ENCODE data around the gene ATP5ME. TPM values are rescaled to one million over a fixed set of nuclear protein-coding genes. Genes with fewer than 3 reads are reported as not detected.

ATP5ME gene
- total RNA-seq, 2 experiments from 2014 or later = 109 to 126 TPM

DNA sequence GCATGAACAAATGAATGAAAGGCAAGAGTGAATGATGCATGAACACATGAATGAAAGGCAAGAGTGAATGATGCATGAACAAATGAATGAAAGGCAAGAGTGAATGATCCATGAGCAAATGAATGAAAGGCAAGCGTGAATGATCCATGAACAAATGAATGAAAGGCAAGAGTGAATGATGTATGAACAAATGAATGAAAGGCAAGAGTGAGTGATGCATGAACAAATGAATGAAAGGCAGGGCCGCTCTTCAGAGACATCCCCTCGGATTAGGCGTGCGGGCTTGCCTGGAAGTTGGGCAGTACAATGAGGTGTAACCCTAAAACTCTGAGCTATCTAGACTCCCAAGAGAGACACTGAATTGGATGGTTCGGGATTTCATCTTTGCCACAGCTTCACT, 35.3 kb upstream of the ATP5ME start:
- H3K27me3 Mint-ChIP-seq = no peaks in the 10 kb centered on the region
- H3K36me3 ChIP-seq (ENCODE audit: insufficient read depth, low read length) = peaks cover 14% of the 10 kb centered on the region
- DNase-seq (no peak), ATAC-seq (ENCODE audit: poor library complexity) (no peak)
- H3K9me3 ChIP-seq (ENCODE audit: control insufficient read depth in 1 of 2, insufficient read depth in 1 of 2, low read length in 2 of 2) = no peaks in the 10 kb centered on the region
- peaks cover 42% of the 10 kb centered on the region for H3K4me1 ChIP-seq (ENCODE audit: insufficient read depth, low read length)
- no peaks in the 10 kb centered on the region for H3K9me3 Mint-ChIP-seq
- intact Hi-C loops (cut with DNase I, micrococcal nuclease) = no loop called here
- no peak overlapping the region for H3K4me3 ChIP-seq (ENCODE audit: low read length)
- no peak for TF ChIP-seq CTCF (IDR thresholded peaks at IDR 0.05)
- H3K27ac Mint-ChIP-seq = peak overlapping the region; percentile 36
- H3K4me1 Mint-ChIP-seq (ENCODE audit: low read depth) = peaks cover 37% of the 10 kb centered on the region
- POLR2A ChIA-PET = interaction anchor here (1.1 kb wide), 1 partner anchor 35 kb away, joined by 3 read pairs; the partner anchor contains the start of genes ATP5ME and MYL5
- no peaks in the 10 kb centered on the region for H3K36me3 Mint-ChIP-seq (ENCODE audit: low read depth)
- no peak overlapping the region for H3K27ac ChIP-seq (ENCODE audit: low read depth in 1 of 2, low read length in 2 of 2)
- H3K27me3 ChIP-seq (ENCODE audit: control insufficient read depth in 1 of 2, insufficient read depth in 2 of 2, low read length in 2 of 2) = no peaks in the 10 kb centered on the region
- peak overlapping the region; percentile 69 for H3K4me3 Mint-ChIP-seq
- CTCF ChIA-PET = interaction anchor here (0.8 kb wide), 1 partner anchor 33 kb away, joined by 3 read pairs; no protein-coding TSS in a partner anchor

DNA sequence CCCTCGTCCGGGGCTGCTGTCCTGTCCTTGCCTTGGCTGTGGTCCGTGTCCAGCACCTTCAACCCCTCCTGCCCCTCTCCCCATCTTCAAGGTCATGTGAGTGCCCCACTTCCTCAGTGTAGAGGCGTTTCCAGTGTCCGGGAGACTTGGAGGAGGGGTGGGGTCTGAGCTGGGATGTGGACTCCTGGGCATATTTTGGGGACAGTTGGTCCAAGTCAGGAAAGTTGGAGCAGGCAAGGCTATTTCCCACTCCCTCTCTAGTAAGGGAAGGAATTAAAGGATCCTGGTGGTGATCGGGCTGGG, 34.5 kb upstream of the ATP5ME start:
- H3K4me1 Mint-ChIP-seq (ENCODE audit: low read depth) = peaks cover 37% of the 10 kb centered on the region
- no peaks in the 10 kb centered on the region for H3K27me3 Mint-ChIP-seq
- no peaks in the 10 kb centered on the region for H3K27me3 ChIP-seq (ENCODE audit: control insufficient read depth in 1 of 2, insufficient read depth in 2 of 2, low read length in 2 of 2)
- H3K27ac ChIP-seq (ENCODE audit: low read depth in 1 of 2, low read length in 2 of 2) = no peak overlapping the region
- H3K36me3 ChIP-seq (ENCODE audit: insufficient read depth, low read length) = peaks cover 11% of the 10 kb centered on the region
- no peaks in the 10 kb centered on the region for H3K9me3 ChIP-seq (ENCODE audit: control insufficient read depth in 1 of 2, insufficient read depth in 1 of 2, low read length in 2 of 2)
- H3K36me3 Mint-ChIP-seq (ENCODE audit: low read depth) = no peaks in the 10 kb centered on the region
- H3K4me1 ChIP-seq (ENCODE audit: insufficient read depth, low read length) = peaks cover 39% of the 10 kb centered on the region
- no peaks in the 10 kb centered on the region for H3K9me3 Mint-ChIP-seq
- TF ChIP-seq CTCF (IDR thresholded peaks at IDR 0.05) = no peak
- H3K4me3 Mint-ChIP-seq = peak overlapping the region; percentile 59
- intact Hi-C loops (cut with DNase I, micrococcal nuclease) = no loop called here
- DNase-seq (no peak), ATAC-seq (ENCODE audit: poor library complexity) (no peak)
- peak overlapping the region; percentile 54 for H3K27ac Mint-ChIP-seq
- POLR2A ChIA-PET = no interaction called here
- no peak overlapping the region for H3K4me3 ChIP-seq (ENCODE audit: low read length)
- CTCF ChIA-PET = no interaction called here

DNA sequence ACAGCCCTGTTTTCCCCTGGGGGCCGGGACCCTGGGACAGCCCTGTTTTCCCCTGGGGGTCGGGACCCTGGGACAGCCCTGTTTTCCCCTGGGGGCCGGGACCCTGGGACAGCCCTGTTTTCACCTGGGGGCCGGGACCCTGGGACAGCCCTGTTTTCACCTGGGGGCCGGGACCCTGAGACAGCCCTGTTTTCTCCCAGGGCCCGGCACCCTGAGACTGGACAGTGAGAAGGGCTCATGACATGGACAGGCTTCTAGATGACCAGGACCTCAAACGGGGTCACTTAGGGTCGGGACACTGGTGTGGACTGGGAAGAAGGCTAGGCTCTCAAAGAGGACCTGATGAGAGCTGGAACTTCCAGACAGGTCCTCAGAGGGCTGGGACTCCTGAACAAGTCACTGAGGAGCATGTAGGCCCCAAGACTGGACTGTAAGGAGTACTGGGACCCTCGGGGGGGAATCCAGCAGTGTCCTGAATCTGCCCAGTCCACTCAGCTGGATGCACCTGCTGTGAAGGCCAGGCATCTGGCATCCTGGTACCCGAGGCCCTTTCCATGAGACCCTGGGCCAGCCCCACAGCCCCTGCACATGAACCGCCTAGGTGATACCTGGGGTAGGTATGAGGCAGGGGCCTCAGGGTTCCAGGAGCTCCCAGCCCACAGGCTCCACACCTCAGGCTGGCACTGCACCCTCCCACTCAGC, 34.0 kb upstream of the ATP5ME start:
- peak overlapping the region; percentile 66 for H3K4me3 Mint-ChIP-seq
- POLR2A ChIA-PET = no interaction called here
- H3K27ac ChIP-seq (ENCODE audit: low read depth in 1 of 2, low read length in 2 of 2) = no peak overlapping the region
- no peak overlapping the region for H3K4me3 ChIP-seq (ENCODE audit: low read length)
- no peaks in the 10 kb centered on the region for H3K27me3 Mint-ChIP-seq
- intact Hi-C loops (cut with DNase I, micrococcal nuclease) = no loop called here
- H3K4me1 ChIP-seq (ENCODE audit: insufficient read depth, low read length) = peaks cover 39% of the 10 kb centered on the region
- CTCF ChIA-PET = no interaction called here
- no peak overlapping the region for H3K27ac Mint-ChIP-seq
- H3K4me1 Mint-ChIP-seq (ENCODE audit: low read depth) = peaks cover 37% of the 10 kb centered on the region
- no peaks in the 10 kb centered on the region for H3K9me3 ChIP-seq (ENCODE audit: control insufficient read depth in 1 of 2, insufficient read depth in 1 of 2, low read length in 2 of 2)
- no peaks in the 10 kb centered on the region for H3K9me3 Mint-ChIP-seq
- H3K27me3 ChIP-seq (ENCODE audit: control insufficient read depth in 1 of 2, insufficient read depth in 2 of 2, low read length in 2 of 2) = no peaks in the 10 kb centered on the region
- H3K36me3 ChIP-seq (ENCODE audit: insufficient read depth, low read length) = peaks cover 11% of the 10 kb centered on the region
- ATAC-seq (ENCODE audit: poor library complexity) = no peak
- TF ChIP-seq CTCF (IDR thresholded peaks at IDR 0.05) = no peak
- DNase-seq = no peak
- H3K36me3 Mint-ChIP-seq (ENCODE audit: low read depth) = no peaks in the 10 kb centered on the region
